Thyroid gland (tissue), 4 donors: ENCODE results near the gene S100A2.

ENCODE experiments used
- CTCF ChIP-seq, 6 experiments: fragments of 200-600 bp in 3 of 6; fragments of 450-650 bp in 3 of 6; sonication (generic) in 3 of 6; IDR thresholded peaks; one replicate each; pipeline ENCODE4 v1.5.1; 2016 to 2019; ENCODE audit warnings: antibody characterized with exemption in 6 of 6, mild to moderate bottlenecking in 2 of 6, inconsistent platforms in 1 of 6, moderate library complexity in 1 of 6
- POLR2A ChIP-seq, 2 donors: fragments of 450-650 bp; IDR thresholded peaks; one replicate each; pipeline ENCODE4 v1.6.1; 2017; ENCODE audit warnings: antibody characterized with exemption in 2 of 2, mild to moderate bottlenecking in 2 of 2, moderate library complexity in 1 of 2

DNA sequence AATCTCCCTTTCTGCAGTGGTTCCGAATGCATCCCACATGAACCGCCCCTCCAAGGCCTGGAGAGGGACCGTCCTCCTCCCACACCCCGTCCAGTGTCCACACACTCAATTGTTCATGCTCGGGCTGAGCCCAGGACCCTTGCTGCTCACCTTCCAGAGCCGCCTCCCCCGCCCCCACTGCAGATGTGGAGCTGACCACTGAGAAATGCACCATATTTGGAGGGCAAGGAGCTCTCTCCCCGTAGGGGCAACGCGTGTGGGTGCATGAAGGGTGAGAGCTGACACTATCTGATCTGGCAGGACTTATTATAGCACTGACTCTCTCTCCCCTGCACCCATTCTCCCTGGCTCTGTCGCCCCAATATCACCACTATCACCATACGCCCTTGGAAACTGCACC, 12.5 kb downstream of the S100A2 start:
- TF ChIP-seq CTCF (IDR thresholded peaks at IDR 0.05) (no peak), POLR2A (IDR thresholded peaks at IDR 0.05) (no peak)
